ENCODE data around the gene CEP63.

The CEP63 gene

GRCh38 chr3:134471521-134472193, 14.2 kb upstream of the CEP63 start:
- no peak for DNase-seq

DNA sequence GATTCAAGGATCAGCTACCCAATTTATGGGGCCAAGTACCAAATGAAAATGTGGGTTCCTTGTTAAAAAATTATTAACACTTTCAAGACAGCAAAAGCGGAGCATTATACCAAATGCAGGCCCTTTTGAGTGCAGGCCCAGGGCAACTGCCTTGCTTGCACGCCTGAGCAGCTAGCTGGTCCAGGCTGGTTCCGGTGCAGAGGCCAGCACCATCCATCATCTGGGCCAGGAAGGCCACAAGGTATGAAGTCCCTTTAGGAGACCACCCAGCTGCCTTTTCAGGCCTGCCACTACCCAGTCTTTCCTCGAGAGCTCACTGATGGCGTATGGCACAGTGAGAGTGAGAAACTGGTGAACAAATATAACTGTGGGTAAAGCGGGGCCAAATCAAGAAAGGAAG, 13.0 kb upstream of the CEP63 start:
- DNase-seq: no peak

DNA sequence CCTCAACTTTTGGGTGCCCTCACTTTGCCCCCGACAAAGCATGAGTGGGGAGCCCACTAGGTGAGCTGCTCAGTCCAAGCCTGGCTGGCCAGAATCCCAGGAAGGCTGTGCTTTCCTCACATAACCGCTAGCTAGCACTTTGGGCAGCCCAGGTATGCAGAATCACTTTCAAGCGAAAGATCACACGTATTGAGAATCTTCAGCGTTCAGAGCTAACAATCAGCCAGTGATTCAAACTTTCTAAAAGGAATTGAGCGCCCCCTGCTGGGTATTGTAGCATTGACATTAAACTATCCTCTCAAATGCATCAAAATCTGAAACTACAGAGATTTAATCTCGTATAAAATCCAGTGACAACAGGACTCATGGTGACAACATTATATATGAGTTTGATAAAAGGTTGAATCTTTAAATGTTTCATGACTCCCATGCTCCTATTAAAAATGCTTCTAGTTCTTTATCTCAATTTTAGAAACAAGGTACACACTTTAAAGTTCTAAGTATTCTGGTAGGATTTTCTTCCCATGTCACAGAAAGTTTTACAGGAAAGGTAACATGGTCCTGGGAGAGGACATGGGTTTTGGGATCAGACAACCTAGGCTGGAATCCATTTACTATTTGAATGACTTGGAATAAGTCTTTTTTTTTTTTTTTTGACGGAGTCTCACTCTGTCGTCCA, 11.8 kb upstream of the CEP63 start:
- DNase-seq: no peak

DNA sequence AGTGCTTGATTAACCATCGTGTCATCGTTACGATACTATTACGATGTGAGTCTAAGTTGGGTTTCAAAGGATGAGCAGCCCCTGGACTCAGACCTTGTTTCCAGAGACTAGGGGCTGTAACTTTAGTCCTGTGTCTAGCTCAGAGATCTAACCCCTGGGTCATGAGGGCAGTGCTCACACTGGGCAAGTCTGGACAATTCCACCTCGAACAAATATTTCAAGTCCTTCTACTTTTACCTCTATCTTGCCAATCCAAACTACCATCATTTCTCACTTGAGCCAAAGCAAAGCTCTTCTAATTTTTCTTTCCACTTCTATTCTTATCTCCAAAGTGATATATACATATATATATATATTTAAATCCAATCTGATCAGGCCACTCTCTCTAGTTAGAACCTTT, 10.9 kb upstream of the CEP63 start:
- no peak for DNase-seq

DNA sequence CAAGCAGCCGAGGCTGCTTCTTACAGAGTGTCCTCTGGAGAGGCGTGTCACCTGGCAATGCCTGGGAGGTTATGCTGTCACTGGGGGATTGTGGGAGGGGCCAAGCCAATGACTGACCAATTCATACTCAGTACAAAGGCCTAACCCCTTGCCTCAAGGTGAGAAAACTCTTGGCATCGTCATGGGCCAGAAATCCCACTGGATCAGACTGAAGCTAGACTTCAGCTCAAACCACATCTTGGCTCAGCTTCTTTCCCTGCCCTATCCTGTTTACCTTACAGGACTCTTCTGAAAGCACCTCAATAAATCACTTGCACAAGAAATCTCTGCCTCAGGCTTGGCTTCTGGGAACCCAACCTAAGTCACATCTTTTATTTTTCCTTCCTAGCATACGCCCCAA, 9.6 kb upstream of the CEP63 start:
- no peak for DNase-seq

GRCh38 chr3:134477002-134477401, 8.9 kb upstream of the CEP63 start:
- no peak for DNase-seq

- DNase-seq: no peak
Observed at GRCh38 chr3:134477938-134478337, 7.9 kb upstream of the CEP63 start.

DNA sequence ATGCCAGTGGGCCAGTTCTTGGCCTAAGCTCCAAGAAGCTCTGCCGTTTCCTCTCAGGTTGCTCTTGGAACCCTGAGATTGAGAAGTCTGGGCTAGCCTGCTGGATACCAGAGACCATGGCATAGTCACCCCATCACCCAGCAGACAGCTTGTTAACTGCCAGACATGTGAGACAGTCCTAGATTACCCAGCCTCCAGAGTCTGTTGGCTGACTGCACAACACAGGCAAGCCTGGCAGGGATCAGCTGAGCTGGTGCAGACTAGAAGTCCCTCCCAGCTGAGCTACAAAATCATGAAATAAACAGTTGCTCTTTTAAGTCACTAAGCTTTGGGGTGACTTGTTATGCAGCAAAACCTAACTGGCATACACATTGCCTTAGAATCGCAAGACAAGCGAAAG, 5.3 kb upstream of the CEP63 start:
- no peak for DNase-seq

GRCh38 chr3:134481166-134481565, 4.7 kb upstream of the CEP63 start:
- DNase-seq: no peak

DNA sequence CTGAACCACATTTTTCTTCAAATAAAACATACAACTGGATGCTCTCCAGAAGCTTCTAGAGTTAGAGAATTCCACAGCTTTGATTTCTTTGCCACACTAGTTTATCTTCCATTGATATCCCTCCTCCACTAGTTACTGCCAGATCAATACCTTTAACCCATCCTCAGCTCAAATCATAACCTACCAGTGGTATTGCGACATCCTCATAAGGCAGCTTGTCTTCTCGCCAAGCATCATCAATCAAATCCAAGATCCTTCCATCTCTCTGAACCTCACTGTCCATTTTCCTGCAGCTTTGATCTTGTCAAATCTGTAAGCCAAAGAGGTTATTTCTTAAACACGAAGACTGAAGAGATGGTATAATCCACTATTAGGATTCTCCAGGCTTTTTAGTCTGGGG, 3.2 kb upstream of the CEP63 start:
- no peak for DNase-seq

- no peak for DNase-seq
Observed at GRCh38 chr3:134483195-134483900, 2.5 kb upstream of the CEP63 start.

DNA sequence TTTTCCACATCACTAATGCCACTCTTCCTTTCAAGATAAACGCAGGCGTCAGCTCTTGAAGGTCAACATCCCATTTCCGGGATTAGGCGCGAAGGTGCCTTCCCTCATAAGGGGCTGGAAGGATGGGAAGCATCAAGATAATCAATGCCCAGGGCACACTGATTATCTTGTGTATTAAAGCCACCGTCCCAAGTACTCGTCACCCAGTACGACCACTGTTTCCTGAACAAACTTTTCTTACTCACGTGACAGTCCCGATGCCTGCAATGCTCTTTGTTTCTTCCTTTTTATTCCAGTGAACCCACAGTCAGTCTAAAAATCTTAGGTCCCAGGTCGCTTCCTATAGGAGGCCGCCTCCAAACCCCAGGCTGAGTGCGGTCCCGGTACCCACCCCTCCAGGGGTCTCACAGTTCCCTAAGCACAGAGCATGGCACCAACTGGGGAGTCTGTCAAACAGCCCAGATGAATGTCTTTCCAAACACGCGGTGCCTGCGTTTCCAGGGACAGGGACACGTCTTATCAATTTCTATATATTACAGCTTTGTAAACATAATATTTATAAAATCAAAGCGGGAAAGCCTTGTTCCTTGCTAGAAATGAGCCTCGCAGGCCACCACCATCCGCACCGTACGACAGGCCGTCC, 661 bp upstream of the CEP63 start:
- DNase-seq: no peak

DNA sequence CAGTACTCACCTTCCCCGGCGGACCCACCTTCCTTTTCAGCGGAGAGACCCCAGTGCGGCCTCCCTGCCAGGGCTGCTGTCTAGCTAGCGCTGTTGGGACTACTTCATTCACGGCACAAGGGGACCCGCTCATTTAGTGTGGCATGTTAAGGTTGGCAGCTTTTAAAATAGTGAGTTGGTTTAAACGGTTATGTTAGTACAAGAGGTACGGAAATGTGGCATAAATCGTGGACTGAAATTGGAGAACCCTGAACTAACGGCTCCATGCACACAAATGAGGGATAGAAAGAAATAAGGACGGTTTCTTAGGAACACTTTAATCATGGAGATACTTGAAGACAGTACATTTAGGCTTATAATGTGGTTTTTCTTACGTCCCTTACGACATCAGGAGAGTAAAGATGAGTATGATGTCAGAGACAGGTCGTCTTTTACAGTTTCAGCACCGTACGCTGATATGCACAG, 752 bp downstream of the CEP63 start:
- no peak for DNase-seq

- DNase-seq: no peak
Observed at GRCh38 chr3:134487406-134487805, 1.5 kb downstream of the CEP63 start.

DNA sequence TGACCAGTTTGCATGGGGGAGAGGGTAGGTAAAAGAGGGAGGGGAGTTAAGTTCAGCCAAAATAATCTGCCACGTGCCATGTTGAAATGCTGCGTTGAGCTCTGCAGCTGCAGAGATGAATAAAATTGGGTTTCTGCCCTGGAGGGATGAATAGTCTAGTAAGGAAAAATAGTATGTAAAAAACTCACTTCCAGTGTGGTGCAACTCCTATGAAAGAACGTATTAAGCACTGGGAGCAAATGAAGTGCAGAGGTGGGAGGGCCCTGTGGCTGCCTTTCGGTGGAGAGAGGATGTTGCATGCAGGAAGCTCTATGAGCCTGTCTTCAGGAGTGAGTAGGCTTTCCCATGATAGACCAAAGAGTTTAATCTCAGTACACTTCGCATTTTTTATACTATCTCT, 8.6 kb downstream of the CEP63 start:
- no peak for DNase-seq

DNA sequence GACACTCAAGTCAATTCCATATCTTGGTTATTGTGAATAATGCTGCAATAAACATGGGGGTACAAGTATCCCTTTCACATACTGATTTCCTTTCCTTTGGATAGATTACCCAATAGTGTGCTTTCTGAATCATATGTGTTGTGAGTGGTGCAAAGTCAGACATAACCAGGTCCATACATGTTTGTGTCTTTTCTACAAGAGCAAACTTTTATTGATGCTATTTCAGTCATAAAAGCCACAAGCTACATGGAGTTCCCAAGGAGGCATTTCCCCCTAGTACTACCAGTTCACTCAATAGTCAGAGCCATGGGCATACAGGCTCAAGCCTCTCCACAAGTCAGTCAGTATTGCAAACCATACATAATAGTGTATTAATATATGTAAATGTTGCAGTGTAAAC, 10.1 kb downstream of the CEP63 start:
- no peak for DNase-seq

DNA sequence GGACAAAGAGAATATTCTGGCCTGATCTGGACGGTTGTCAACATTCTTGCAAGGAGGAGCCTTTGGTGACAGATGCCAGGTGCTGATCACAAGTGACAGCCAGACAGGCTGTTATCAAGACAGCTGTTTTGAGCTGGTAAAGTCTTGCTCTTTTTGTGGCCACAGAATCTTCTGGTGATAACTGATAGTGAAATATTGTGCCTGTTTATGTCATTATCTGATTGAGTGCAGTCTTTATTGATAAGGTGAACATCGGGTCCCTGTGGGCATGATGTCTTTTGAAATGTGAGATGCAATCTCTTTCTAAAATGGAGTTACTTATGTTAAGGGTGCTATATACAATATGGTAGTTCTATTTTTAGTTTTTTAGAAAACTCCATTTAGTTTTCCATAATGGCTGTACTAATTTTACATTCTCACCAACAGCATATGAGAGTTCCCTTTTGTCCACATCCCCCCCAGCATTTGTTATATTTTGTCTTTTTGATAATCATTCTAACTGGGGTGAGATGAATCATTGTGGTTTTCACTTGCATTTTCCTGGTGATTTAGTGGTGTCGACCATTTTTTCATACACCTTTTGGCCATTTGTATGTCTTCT, 10.7 kb downstream of the CEP63 start:
- no peak for DNase-seq

DNA sequence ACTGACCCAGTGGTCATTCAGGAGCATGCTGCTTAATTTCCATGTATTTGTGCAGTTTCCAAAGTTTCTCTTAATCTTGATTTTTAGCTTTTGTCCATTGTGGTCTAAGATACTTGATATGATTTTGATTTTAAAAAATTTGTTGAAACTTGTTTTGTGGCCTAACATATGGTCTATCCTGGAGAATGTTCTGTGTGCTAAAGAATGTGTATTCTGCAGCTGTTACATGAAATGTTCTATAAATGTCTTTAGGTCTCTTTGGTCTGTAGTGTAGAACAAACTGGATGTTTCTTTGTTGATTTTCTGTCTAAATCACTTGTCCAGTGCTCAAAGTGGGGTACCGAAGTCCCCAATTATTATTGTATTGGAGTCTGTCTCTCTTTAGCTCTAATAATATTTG, 17.4 kb downstream of the CEP63 start:
- DNase-seq: no peak

- DNase-seq: no peak
Observed at GRCh38 chr3:134504132-134504531, 18.3 kb downstream of the CEP63 start.

- DNase-seq: no peak
Observed at GRCh38 chr3:134505485-134505884, 19.6 kb downstream of the CEP63 start.

DNA sequence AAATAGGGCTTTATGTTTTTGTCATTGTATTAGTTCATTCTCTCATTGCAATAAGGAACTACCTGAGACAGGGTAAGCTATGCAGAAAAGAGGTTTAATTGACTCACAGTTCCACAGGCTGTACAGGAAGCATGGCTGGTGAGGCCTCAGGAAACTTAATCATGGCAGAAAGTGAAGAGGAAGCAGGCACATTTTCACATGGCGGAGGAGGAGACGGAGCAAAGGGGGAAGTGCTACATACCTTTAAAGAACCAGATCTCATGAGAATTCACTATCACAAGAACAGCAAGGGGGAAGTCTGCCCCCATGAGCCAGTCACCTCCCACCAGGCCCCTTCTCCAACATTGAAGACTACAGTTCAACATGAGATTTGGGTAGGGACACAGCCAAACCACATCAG, 25.6 kb downstream of the CEP63 start:
- no peak for DNase-seq

- no peak for DNase-seq
Observed at GRCh38 chr3:134516905-134517304, 31.0 kb downstream of the CEP63 start.

GRCh38 chr3:134517791-134518190, 31.9 kb downstream of the CEP63 start:
- DNase-seq: no peak
